NCI-H524 treated with DMSO at 0.1 percent for 48 hours (cell line): ENCODE data around the gene HOXD11.
A peak's percentile ranks its signal among the peaks of the same experiment; 100 is the strongest.

ENCODE experiments used
- DNase-seq: peaks from one replicate; lab custom pipeline; 2025; lab: John Stamatoyannopoulos, UW

The HOXD11 gene

DNA sequence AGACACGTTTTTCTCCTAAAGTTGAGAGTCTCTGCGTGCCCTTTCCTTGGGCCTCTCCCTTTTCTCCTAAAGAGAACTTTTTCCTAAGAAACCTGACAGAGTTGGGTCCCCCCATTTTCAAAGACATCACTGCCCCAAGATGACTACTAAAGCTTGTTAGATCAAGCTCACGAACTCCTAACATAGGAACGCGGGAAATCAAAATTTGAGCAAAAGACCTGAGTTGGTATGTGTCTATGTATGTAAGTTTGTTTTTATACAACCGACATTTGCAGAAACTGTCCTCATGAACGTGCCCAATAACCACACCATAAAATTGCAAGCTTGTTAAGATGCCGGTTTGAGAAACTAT, 13.2 kb upstream of the HOXD11 start:
- DNase-seq: no peak

DNA sequence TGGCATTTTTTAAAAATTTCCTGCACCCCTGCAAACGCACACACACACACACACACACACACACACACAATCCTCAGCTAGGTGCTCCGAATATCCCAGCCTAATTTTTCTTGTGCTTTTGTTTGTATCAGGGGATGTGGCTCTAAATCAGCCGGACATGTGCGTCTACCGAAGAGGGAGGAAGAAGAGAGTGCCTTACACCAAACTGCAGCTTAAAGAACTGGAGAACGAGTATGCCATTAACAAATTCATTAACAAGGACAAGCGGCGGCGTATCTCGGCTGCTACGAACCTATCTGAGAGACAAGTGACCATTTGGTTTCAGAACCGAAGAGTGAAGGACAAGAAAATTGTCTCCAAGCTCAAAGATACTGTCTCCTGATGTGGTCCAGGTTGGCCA, 12.7 kb upstream of the HOXD11 start:
- DNase-seq: no peak

DNA sequence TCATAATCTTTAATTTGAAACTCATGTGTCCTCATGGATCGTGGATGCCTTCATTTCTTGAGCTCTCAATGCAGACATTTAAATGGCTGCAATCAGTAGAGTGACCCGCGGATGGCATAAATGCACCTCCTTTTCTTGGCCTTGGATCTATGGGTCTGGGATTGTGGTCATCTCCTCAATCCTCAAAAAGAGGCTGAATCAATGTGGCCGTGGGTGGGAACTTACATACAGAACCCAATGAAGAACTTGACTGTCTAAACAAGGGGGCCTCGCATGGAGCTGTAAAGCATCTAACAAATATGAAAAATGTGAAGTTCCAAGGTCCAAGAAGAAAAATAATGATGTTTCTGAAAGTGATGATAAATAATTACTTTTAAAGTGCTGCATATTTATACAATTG, 11.7 kb upstream of the HOXD11 start:
- no peak for DNase-seq

DNA sequence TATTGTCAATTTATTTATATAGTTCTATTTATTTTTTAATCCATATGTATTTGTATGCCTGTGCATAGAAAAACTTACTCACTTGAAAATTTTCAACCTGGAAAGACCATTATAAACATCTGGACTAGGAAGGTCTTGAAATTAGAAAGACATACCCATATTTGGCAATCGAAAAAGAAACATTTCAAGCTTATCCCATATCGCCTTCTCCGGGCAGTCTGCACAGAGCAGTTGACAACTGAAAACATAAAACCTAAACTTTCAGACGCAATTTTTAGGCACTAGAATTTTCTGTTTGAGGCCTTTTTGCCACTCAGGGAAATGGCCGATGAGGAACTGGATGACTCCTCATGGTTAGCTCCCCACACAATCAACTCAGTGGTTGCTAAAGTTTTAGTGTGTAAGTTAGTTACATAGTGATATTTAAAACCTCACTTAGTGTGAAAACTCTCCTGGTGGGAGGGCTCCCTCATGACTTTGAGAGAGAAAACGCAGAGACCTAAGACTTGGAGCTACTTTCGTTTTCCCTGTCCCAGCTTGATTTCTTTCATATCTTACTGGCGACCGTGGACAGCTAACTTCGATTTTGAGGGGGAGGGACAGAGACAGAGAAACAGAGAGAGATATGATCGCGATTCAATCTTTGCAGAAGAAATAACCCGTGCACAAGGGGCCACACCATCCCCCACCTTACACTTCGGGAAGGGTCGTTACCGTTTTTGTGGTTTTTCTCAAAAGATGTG, 10.7 kb upstream of the HOXD11 start:
- no peak for DNase-seq

DNA sequence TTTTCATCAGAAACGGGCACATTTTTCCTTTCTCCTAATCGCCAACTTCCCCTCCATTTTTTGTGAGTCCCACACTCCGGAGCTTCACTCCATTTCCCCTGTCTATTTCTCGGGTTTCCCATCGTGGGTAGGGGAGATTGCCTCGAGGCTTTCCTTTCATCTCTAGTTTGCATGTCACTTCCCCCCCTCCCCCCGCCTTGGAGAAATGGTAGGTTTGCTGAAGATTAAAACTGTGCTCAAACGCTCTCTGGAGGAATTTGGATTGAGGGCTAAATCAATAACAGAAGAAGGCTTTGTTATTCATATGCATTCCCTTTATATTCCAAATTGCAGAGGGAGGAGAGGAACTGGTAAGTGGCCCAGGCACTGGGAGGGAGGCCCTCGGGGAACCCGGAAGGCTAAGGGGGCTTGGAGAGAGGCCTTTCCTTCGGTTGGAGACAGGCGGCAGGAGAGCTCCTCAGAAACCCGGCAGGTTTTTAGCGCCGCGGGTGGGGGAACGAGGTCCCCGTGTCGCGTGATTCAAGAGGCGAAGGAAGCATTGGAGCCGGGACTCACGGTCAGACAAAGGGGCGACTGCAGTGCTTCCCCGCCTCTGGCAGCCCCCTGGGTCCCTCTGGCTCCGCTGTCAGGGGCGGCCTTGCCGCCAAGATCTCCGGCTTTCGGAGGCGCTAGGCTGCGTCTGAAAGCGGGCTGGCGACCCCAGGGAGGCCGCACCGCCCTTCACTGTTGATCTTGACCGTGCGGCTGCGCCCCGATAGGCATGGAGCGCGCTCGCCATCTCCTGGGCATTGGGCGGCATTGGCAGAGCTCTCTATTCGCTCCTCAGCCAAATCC, 9.9 kb upstream of the HOXD11 start:
- peak; percentile 63 for DNase-seq

DNA sequence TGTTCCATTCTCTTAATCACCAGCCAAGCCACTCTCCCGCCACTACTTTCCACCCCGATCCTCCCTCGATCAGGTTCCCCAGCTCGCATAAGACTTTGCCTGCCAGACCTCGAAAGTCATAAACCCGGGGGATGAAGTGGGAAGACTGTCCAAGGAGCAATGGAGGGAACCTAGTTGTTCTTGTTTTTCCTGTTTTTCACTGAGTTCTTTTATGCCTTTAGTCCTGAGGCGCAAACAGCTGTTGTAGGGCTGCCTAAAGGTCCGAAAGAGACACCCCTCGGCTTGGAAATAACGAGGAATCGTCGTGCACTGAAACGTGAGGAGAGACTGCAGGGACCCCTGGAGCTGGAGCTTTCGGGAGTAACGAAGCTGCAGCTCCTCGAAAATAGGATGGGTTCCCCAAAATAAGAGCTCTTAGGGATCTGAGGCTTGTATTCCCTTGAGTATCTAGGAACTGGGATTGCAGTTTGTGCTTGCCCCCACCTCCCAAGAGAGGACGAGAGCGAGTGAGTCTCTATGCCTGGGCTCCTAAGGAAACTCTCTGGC, 9.2 kb upstream of the HOXD11 start:
- no peak for DNase-seq

DNA sequence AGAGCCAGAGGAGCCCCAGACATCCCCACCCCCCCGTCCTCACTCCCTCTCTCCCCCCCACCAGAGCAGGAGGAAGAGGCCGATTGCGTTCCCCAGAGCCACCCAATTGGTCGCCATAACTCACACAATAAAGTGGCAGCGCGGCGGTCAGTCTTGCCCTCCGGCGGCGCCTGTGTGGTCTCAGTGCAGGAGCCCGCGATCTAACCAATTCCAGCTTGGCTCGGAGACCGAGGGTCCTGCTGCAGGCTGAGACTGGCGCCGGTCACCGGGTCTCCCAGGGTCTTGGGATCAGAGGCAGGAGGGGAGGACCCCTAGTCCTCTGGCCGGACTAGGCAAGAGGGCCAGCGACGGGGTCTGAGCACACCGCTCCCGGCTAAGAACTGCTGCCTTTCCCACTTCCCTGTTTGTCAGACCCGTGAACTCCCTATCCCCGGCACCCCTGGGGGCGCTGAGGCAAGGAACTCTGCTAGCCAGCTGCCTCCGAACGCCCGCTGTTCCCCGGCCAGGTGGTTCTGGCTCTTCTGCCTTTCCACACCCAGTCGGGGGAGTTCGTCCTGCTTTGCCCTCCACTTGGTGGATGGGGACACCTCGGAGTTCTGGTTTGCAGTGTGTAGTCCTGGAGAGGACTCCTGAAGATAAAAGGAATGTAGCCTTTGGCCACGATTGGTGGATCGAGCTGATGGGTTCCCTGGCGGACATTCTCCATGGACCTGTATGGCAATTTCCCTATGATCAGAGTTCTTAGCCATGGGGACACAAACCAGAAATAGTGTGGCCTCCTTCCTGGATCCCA, 8.5 kb upstream of the HOXD11 start:
- no peak for DNase-seq

DNA sequence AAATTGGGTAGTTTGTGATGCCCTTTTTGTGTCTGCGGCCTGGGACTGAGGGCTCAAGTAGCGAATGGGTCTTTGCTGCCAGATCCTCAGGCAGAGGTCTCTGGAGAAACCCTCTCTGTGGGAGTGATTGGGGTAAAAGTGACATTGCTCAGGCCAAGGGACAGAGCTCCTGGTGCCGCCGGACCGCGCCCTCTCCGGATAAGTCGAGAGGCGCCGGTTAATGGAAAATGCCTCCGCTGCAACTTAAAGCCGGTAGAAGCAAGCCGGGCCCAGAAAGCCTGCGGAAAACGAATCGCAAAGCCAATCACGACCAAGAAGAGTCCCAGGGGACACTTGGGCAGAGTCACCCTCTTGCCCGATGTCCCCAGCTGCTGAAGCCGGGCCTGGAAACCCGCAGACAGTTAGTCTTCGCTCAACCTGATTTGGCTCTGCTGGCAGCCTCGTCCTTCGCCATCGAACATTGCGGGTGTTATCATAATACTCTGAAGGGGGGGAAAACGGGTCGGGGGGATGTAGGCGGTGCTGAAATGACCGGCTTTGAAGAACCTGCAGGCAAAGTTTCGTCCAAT, 7.8 kb upstream of the HOXD11 start:
- no peak for DNase-seq

DNA sequence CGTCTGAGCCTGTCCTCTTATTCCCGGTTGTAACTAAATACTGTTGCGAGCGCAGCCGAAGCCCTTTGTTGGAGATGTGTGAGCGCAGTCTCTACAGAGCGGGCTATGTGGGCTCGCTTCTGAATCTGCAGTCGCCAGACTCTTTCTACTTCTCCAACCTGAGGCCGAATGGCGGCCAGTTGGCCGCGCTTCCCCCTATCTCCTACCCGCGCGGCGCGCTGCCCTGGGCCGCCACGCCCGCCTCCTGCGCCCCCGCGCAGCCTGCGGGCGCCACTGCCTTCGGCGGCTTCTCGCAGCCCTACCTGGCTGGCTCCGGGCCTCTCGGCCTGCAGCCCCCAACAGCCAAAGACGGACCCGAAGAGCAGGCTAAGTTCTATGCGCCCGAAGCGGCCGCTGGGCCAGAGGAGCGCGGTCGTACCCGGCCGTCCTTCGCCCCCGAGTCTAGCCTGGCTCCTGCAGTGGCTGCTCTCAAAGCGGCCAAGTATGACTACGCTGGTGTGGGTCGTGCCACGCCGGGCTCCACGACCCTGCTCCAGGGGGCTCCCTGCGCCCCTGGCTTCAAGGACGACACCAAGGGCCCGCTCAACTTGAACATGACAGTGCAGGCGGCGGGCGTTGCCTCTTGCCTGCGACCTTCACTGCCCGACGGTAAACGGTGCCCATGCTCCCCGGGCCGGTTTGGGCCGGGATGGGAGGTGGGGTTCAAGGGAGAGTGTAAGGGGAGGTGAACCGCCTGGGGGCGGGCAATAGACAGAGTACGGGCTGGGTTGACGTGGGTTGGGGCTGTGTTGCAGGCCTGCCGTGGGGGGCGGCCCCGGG, 7.1 kb upstream of the HOXD11 start, which contains the start of gene HOXD12:
HOXD12 (plus strand) TSS at position 68 of the 819 bp plus-strand sequence; CDS start at position 75, 7 bp downstream.
- no peak for DNase-seq

DNA sequence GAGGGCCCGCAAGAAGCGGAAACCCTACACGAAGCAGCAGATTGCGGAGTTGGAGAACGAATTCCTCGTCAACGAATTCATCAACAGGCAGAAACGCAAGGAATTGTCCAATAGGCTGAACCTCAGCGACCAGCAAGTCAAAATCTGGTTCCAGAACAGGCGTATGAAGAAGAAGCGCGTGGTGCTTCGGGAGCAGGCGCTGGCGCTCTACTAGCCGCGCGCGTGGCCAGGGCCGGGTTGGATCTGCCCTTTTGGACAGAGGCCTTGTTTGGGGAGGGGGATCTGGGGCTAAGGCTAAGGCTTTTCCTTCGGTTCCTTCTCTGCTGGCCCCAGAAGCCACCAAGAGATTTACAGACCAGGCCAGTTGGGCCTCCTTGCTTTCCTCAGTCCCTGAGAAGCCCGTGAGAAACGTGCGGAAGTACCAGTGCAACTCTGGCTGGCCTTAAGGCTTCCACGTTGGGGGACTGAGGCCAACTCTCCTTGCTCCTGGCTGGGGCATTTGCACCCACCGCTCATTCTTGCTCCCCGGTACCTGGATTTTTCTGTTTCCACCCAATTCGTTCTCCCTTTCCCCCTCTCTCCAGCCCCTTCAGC, 6.4 kb upstream of the HOXD11 start:
- no peak for DNase-seq

DNA sequence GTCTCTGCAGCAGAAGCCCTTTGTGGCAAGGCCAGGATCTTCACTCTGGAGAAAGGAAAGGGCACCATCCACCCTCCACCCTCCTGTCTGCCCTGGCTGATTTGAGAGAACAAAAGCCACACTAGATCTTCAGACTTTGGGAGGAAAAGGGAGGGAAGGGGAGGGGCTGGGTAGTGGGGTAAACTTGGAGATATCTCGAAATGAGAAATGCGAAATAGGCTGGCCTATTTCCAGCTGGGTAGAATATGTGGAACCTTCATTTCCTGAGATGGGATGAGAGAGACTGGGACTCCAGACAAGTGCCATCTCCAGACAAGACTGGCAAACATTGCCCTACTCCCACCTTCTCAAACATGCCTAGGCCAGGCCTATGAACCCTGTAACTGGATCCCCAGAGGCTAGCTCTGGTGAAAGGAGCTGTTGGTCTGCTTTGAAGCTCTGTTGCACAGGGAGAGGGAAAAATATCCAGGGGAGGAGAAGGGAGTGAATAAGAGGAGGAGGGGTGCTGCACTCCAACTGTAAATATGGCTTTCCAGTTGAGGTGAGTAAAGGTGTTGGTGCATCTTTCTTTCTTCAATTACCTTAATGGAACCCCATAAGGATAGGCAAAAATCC, 5.8 kb upstream of the HOXD11 start:
- no peak for DNase-seq

DNA sequence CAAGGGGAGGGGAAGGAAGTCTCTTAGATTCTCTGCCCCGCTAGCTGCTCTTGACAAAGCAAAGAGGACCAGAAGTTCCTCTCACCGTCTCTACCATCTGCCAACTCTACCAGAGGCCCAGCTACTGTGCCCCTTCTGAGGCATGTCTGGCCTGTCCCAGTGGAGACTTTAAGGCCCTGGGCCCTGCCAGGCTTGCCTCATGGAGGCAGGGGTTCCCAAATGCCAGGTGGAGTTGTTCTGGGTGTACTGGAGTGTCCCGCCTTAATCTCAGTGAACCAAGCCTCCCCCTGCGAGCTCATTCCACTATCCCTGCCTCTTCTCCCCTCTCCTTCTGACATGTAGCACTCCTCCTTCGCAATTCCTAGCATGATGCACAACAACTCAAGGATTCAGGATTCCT, 5.2 kb upstream of the HOXD11 start:
- no peak for DNase-seq

DNA sequence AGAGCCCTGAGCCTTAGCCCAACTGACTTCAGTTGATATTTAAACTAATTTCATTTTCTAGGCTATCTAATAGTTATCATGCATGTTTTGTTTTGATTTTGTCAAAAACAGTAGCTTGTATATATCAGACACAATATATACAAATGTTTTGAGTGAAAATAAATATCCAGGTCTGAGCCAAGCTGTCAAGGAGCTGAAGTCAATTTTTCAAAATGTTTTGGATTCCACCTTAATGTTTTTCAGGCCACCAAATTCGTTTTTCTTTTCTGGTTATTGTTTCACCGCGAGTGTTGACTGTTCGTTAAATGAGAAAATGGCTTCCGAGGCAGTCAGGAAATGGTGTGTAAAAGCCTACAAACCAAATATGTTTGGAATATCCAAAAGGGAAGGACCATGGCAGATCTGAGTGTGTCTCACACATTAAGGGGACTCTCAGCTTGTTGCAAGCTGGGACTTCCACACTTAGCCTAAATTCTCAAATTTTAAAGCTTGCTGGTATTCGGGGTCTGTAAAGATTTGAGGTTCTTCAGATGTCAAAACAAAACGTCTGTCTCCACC, 4.7 kb upstream of the HOXD11 start:
- no peak for DNase-seq

DNA sequence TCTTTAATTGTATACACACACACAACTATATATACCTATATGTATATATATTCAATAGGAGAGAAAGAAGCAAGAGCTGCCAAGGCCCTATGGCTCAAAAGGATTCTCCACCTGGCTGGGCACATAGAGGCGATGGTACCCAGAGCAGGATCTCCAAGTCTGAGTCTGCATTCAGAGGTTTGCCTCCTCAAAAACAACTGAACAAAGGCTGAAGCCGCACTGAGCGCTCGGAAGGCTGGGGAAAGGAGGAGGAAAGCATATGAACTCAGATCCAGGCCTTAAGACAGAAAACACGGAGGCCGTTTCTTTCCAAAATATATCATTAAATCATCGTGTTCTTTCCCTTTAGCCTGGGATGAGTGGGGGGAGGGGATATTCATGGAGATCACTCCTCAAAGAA, 3.9 kb upstream of the HOXD11 start:
- no peak for DNase-seq

DNA sequence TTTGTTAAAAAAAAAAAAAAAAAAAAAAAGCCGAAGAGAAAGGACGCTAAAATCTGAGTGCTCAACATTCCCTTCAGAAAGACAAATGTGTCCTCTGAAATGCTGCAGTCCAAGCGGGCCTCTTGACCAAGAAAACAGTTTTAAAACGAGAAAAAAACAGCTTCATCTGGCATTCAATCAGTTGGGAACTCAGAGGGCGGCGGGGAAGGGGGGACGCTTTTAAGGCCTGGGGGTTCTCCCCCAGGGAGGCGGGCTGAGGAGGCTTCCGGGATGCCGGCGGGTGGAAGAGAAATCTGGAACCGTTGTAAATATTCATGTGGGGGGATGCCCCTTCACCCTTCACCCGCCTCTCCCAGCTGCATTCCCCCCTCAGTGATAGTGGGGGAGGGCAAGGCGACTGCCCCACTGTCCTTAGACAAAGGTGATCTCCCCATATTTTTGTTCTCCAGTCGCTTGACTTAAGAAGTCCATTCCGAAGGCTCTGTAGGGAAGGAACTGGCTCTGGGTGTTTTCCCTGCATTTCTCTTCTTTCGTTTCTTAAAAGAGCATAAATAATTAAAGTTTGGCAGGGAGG, 3.3 kb upstream of the HOXD11 start:
- no peak for DNase-seq

DNA sequence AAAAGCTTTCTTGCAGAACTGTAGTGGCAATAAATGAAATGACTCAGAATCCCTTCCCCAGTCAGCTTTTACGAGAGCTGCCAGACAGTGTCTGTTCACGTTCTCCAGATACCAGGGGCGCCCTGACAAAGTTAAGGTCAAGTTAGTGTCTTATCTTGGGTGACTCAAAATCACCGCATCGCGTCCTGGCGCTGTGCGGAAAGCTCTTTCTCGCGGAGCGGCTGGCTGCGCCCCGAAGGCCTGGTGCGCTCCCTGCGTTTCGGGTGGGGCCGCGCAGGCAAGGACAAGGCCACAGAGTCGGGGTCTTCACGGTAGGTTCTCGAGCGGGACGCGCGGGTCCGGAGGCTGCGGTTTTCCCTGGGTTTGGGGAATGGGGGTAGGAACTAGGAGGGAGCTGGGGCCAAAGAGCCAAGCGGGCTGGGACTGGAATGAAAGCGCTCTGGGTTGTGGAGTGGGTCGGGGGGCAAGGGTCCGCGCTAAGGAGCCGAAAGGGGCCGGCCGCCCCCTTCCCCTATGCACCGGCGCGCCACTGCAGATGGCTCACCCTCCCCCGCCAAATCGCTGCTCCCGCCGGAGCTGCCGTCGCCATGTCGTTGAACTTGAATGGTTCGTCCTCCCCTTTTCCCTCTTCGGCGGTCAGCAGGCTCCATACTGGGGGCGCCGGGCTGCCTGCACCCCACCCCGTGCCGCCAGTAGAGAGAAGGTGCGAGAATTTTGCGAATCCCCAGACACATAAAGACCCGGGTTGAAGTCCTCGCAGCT, 2.6 kb upstream of the HOXD11 start:
- no peak for DNase-seq

DNA sequence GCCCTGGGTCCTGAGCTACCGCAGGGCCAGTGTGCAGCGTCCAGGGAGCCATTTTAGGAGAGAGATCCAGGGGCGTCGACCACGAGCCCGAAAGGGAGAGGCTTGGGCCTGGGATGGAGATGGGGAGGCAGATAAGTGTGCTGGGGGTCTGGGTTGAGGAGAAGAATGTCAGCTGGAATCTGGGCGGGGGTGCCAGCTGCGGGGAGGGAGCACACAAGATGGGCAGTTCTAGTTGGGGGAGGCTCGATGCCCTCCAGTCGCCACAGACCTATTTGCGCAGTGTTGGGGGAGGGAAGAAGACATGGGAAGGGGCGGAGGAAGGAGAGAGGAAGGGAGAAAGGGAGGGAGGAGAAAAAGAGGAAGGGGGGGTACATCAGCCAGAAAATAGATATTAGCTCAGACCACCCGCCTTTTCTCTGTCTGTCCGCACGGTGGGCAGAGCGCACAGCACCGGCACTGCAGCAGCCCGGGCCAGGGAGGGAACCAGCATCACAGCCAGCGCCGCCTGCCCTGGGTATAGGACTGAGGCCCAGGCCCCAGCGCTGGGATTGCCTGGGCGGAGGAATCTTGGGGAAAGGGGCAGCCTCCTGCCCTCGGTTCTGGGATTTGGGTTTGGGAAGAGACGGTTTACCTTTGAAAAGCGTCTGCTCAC, 1.9 kb upstream of the HOXD11 start:
- no peak for DNase-seq
